H9 (cell line): ENCODE results near the gene SORCS2. TPM values are rescaled to one million over a fixed set of nuclear protein-coding genes. Genes with fewer than 3 reads are reported as not detected.

ENCODE experiments used
- DNase-seq: peaks from one replicate; pipeline ENCODE4 v3.0.0-alpha.2; 2017
- H2AFZ ChIP-seq: one replicate; pipeline ENCODE4 v1.6.1; 2013; ENCODE audit warnings: mild to moderate bottlenecking, low read length, control low read depth, moderate library complexity
- H2AK5ac ChIP-seq: 2 replicates; pipeline ENCODE4 v1.6.1; 2013; ENCODE audit warnings: low read length, control low read depth, mixed read lengths; ENCODE audit not compliant: insufficient read length
- H2BK120ac ChIP-seq: one replicate; pipeline ENCODE4 v1.6.1; 2013; ENCODE audit warnings: low read depth, mild to moderate bottlenecking, low read length, control low read depth, inconsistent platforms; ENCODE audit not compliant: poor library complexity, severe bottlenecking
- H2BK12ac ChIP-seq: 2 replicates; pipeline ENCODE4 v1.6.1; 2013; ENCODE audit warnings: low read length, control low read depth, mixed read lengths, low read depth; ENCODE audit not compliant: insufficient read length
- H2BK15ac ChIP-seq: 2 replicates; pipeline ENCODE4 v1.6.1; 2013; ENCODE audit warnings: low read depth, low read length, control low read depth
- H2BK20ac ChIP-seq: one replicate; pipeline ENCODE4 v1.6.1; 2013; ENCODE audit warnings: low read depth, mild to moderate bottlenecking, low read length, control low read depth, inconsistent platforms; ENCODE audit not compliant: poor library complexity, severe bottlenecking
- H2BK5ac ChIP-seq: 2 replicates; pipeline ENCODE4 v1.6.1; 2013; ENCODE audit warnings: low read length, control low read depth, mixed read lengths; ENCODE audit not compliant: insufficient read length
- H3K14ac ChIP-seq: 2 replicates; pipeline ENCODE4 v1.6.1; 2013; ENCODE audit warnings: low read length, control low read depth; ENCODE audit not compliant: insufficient read depth
- H3K18ac ChIP-seq: 2 replicates; pipeline ENCODE4 v1.6.1; 2013; ENCODE audit warnings: low read depth, mild to moderate bottlenecking, mixed read lengths, low read length, control low read depth; ENCODE audit not compliant: insufficient read length
- H3K23ac ChIP-seq: 2 replicates; pipeline ENCODE4 v1.6.1; 2013; ENCODE audit warnings: low read length, control low read depth, mixed read lengths, low read depth; ENCODE audit not compliant: insufficient read length
- H3K23me2 ChIP-seq: 2 replicates; pipeline ENCODE4 v1.6.1; 2013; ENCODE audit warnings: low read depth, mild to moderate bottlenecking, mixed read lengths, low read length, control low read depth; ENCODE audit not compliant: insufficient read length, poor library complexity, severe bottlenecking
- H3K27ac ChIP-seq: 2 replicates; pipeline ENCODE4 v1.5.1; 2013; ENCODE audit warnings: low read length, control low read depth, mixed read lengths, low read depth; ENCODE audit not compliant: insufficient read length
- H3K27me3 ChIP-seq: 2 replicates; pipeline ENCODE4 v1.6.1; 2013; ENCODE audit warnings: low read length, control low read depth, inconsistent platforms; ENCODE audit not compliant: insufficient read depth
- H3K4ac ChIP-seq: 2 replicates; pipeline ENCODE4 v1.6.1; 2013; ENCODE audit warnings: low read depth, mild to moderate bottlenecking, control low read depth, inconsistent platforms, low read length, moderate library complexity
- H3K4me1 ChIP-seq: 2 replicates; pipeline ENCODE4 v1.6.1; 2013; ENCODE audit warnings: low read length, control low read depth, inconsistent platforms; ENCODE audit not compliant: insufficient read depth
- H3K4me2 ChIP-seq: 2 replicates; pipeline ENCODE4 v1.6.1; 2013; ENCODE audit warnings: low read length, control low read depth, mixed read lengths; ENCODE audit not compliant: insufficient read length, insufficient read depth
- H3K56ac ChIP-seq: 2 replicates; pipeline ENCODE4 v1.6.1; 2013; ENCODE audit warnings: low read depth, mild to moderate bottlenecking, mixed read lengths, low read length, control low read depth; ENCODE audit not compliant: insufficient read length
- H3K79me1 ChIP-seq: 2 replicates; pipeline ENCODE4 v1.6.1; 2013; ENCODE audit warnings: low read depth, mild to moderate bottlenecking, moderate library complexity, low read length, control low read depth, inconsistent platforms; ENCODE audit not compliant: insufficient read depth, poor library complexity, severe bottlenecking
- H3K79me2 ChIP-seq: 2 replicates; pipeline ENCODE4 v1.6.1; 2013; ENCODE audit warnings: low read length, control low read depth, inconsistent platforms; ENCODE audit not compliant: insufficient read depth
- H3K9ac ChIP-seq: 2 replicates; pipeline ENCODE4 v1.6.1; 2013; ENCODE audit warnings: low read length, control low read depth, mixed read lengths; ENCODE audit not compliant: insufficient read length; ENCODE audit errors: extremely low read depth
- H3K9me3 ChIP-seq: one replicate; pipeline ENCODE4 v1.6.1; 2013; ENCODE audit warnings: low read depth, low read length, inconsistent platforms; ENCODE audit not compliant: control insufficient read depth
- H3T11ph ChIP-seq: one replicate; pipeline ENCODE4 v1.6.1; 2013; ENCODE audit warnings: mild to moderate bottlenecking, low read length, control low read depth, inconsistent platforms
- H4K20me1 ChIP-seq: one replicate; pipeline ENCODE4 v1.6.1; 2013; ENCODE audit not compliant: control insufficient read depth, insufficient read length, insufficient read depth
- H4K5ac ChIP-seq: 2 replicates; pipeline ENCODE4 v1.6.1; 2013; ENCODE audit warnings: low read depth, mild to moderate bottlenecking, mixed read lengths, low read length, control low read depth; ENCODE audit not compliant: insufficient read length
- H4K8ac ChIP-seq: replicated peaks from 2 replicates; pipeline ENCODE4 v1.6.1; 2013; ENCODE audit warnings: low read length, control low read depth, mixed read lengths, low read depth; ENCODE audit not compliant: insufficient read length
- H4K91ac ChIP-seq: 2 replicates; pipeline ENCODE4 v1.6.1; 2013; ENCODE audit warnings: low read depth, mild to moderate bottlenecking, moderate library complexity, mixed read lengths, low read length, control low read depth; ENCODE audit not compliant: insufficient read length
- H3K27ac Mint-ChIP-seq, 3 experiments: 2 replicates in 2 of 3; 3 replicates in 1 of 3; pipeline ENCODE4 v1.8.0; 2020 to 2021; ENCODE audit warnings: mixed read lengths in 3 of 3, mild to moderate bottlenecking in 1 of 3, moderate library complexity in 1 of 3
- H3K27me3 Mint-ChIP-seq: 2 replicates; pipeline ENCODE4 v1.8.0; 2021; ENCODE audit warnings: low read depth, mild to moderate bottlenecking, moderate library complexity, mixed read lengths
- H3K36me3 Mint-ChIP-seq, 3 experiments: 2 replicates in 2 of 3; 3 replicates in 1 of 3; pipeline ENCODE4 v1.8.0; 2020 to 2021; ENCODE audit warnings: low read depth in 3 of 3, mixed read lengths in 3 of 3; ENCODE audit not compliant: insufficient read depth in 1 of 3
- H3K4me1 Mint-ChIP-seq, 2 experiments: 2 replicates each; pipeline ENCODE4 v1.8.0; 2020; ENCODE audit warnings: mixed read lengths in 2 of 2
- H3K4me3 Mint-ChIP-seq, 2 experiments: 2 replicates in 1 of 2; 3 replicates in 1 of 2; pipeline ENCODE4 v1.8.0; 2020 to 2021; ENCODE audit warnings: mild to moderate bottlenecking in 2 of 2, mixed read lengths in 2 of 2, moderate library complexity in 1 of 2
- H3K9me3 Mint-ChIP-seq, 2 experiments: 2 replicates in 1 of 2; 3 replicates in 1 of 2; pipeline ENCODE4 v1.8.0; 2020; ENCODE audit warnings: mild to moderate bottlenecking in 2 of 2, mixed read lengths in 2 of 2, moderate library complexity in 1 of 2
- CTCF ChIP-seq: fragments of 200-600 bp; sonication (generic); conservative IDR thresholded peaks from 3 replicates; pipeline ENCODE4 v1.8.0; 2021; ENCODE audit warnings: antibody characterized with exemption, mild to moderate bottlenecking
- WGBS: extraction: QIAGEN DNeasy Blood & Tissue Kit; methylation state at CpG from one replicate; pipeline ENCODE4 v1.1.7; 2013; ENCODE audit warnings: missing lambda C conversion rate, low lambda C conversion rate, mixed read lengths; ENCODE audit not compliant: insufficient read length; ENCODE audit errors: extremely low coverage; 5-methylcytosine and 5-hydroxymethylcytosine counted together
- total RNA-seq: library from RNA; stranded (reverse); gene quantifications from 2 replicates; pipeline ENCODE4 v1.2.1, GENCODE V29; 2021

Gene SORCS2
- total RNA-seq, 1 experiment from 2014 or later, result 0.57 TPM

GRCh38 chr4:7636240-7636508 is 443.8 kb downstream of the SORCS2 start:
- 0 out of 5 replicates have a peak, but pooled peaks cover 0 to 2% of the 10 kb centered on the region in 2 experiments for H3K9me3 Mint-ChIP-seq
- Histone ChIP-seq H2AK5ac (no peak overlapping the region), H2BK15ac (no peak overlapping the region), H3K23me2 (no peaks in the 10 kb centered on the region), H3K79me1 (no peaks in the 10 kb centered on the region), H2AFZ (no peak overlapping the region), H2BK120ac (no peak overlapping the region), H3K4me2 (no peak overlapping the region), H2BK12ac (no peak overlapping the region), H4K20me1 (no peaks in the 10 kb centered on the region), H4K5ac (no peak overlapping the region), H3K27me3 (no peaks in the 10 kb centered on the region), H3K56ac (no peak overlapping the region), H2BK20ac (no peak overlapping the region), H3K79me2 (no peaks in the 10 kb centered on the region), H3K9ac (no peak overlapping the region), H3K4ac (no peak overlapping the region), H3K23ac (no peak overlapping the region), H3K14ac (no peak overlapping the region), H3T11ph (no peak overlapping the region), H3K27ac (no peak overlapping the region), H3K4me1 (no peaks in the 10 kb centered on the region; the same call in 1 of the 2 replicates), H4K91ac (no peak overlapping the region), H3K18ac (no peak overlapping the region), H2BK5ac (no peak overlapping the region), H4K8ac (no peak overlapping the region), H3K9me3 (no peaks in the 10 kb centered on the region)
- DNase-seq, result no peak
- H3K36me3 Mint-ChIP-seq, result no peaks in the 10 kb centered on the region; a peak in 1 of 7 replicates
- no CpG with 5 or more reads among the region's 12 CpGs for WGBS
- no peak overlapping the region for H3K4me3 Mint-ChIP-seq
- H3K27ac Mint-ChIP-seq, result no peak overlapping the region
- TF ChIP-seq CTCF, result no peak
- H3K27me3 Mint-ChIP-seq, result peaks cover 9% of the 10 kb centered on the region
- peaks cover 15 to 19% of the 10 kb centered on the region in 2 experiments for H3K4me1 Mint-ChIP-seq
